GM12891 (cell line): ENCODE measurements around the gene CACTIN.

Source experiments
- POLR2A ChIP-seq: IDR thresholded peaks from 2 replicates; pipeline ENCODE4 v1.6.1; 2011; ENCODE audit warnings: low read depth, low read length, control low read depth
- POLR2AphosphoS5 ChIP-seq: IDR thresholded peaks from 2 replicates; pipeline ENCODE4 v1.6.1; 2011; ENCODE audit warnings: low read depth, low read length, control low read depth
- POU2F2 ChIP-seq: IDR thresholded peaks from 2 replicates; pipeline ENCODE4 v1.6.1; 2011; ENCODE audit warnings: low read depth, mild to moderate bottlenecking, control low read depth, low read length, moderate library complexity
- SPI1 ChIP-seq: IDR thresholded peaks from 2 replicates; pipeline ENCODE4 v1.6.1; 2011; ENCODE audit warnings: low read depth, low read length, control low read depth
- TAF1 ChIP-seq: IDR thresholded peaks from 2 replicates; pipeline ENCODE4 v1.6.1; 2011; ENCODE audit warnings: low read depth, low read length, control low read depth

DNA sequence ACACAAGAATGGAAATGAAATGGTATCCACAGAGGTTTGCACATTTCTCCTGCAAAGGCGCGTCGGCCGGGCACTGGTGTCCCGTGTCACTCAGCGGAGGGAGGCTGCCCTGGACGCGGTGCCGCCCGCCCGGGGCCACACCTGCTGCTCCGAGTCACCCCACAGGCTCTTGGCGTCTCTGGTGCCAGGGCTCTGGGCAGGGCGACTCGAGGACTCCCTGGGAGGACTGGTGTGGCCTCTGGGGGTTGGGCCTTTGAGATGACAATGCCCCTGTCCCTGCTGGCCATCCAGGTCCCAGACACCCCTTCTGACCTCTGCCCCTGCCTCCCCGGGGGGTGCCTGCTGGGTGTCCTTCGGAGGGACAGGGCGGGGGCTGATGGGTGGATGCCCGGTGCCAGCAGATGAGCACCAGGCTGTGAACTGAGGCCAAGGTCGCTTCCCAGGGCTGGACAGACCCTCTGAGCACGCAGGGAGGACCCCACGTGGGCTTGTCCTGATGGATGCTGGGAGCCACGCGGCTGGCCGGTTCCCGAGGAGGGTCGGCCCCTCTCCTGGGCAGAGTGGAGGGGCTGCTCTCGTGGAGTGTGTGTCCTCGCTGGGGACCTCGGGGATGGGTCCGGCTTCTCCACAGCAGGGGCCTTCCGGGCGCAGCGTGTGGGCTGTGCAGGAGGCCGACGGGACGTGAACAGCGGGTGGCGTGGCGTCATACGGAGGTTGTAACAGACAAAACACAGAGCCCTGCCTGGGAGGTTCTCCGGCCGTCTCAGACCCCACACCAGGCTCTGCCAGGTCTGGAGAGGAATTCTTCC lies 4.7 kb upstream of the CACTIN start:
- TF ChIP-seq POLR2A (no peak), POLR2AphosphoS5 (no peak), TAF1 (no peak), POU2F2 (no peak), SPI1 (no peak)
